ENCODE data around the gene PCSK9. TPM values are rescaled to one million over a fixed set of nuclear protein-coding genes. Genes with fewer than 3 reads are reported as not detected.

PCSK9 gene
- total RNA-seq, 1 donor from 2014 or later: not detected

- peaks cover 25% of the 10 kb centered on the region for H3K27me3 Mint-ChIP-seq (ENCODE audit: insufficient read depth)
- H3K4me1 Mint-ChIP-seq (ENCODE audit: low read depth): peaks cover 19% of the 10 kb centered on the region
- H3K9me3 Mint-ChIP-seq: no peaks in the 10 kb centered on the region
- no peaks in the 10 kb centered on the region for H3K36me3 Mint-ChIP-seq (ENCODE audit: low read depth)
- no peak for DNase-seq (ENCODE audit: low spot score)
- no peak overlapping the region for H3K27ac Mint-ChIP-seq
- H3K4me3 Mint-ChIP-seq: no peak overlapping the region
- intact Hi-C loops (cut with micrococcal nuclease): loop anchor here (5.0 to 10.0 kb wide), 2 partner anchors 183 to 326 kb away; no protein-coding TSS in a partner anchor
Measured at GRCh38 chr1:54998100-54998499, 41.2 kb upstream of the PCSK9 start.

GRCh38 chr1:54998677-54999076 lies 40.7 kb upstream of the PCSK9 start, which contains the start of gene BSND:
Gene BSND, plus strand, starts transcription at chr1:54998933. Its CDS starts 254 bp downstream, at chr1:54999187.
- Mint-ChIP-seq H3K27me3 (ENCODE audit: insufficient read depth) (peaks cover 25% of the 10 kb centered on the region), H3K36me3 (ENCODE audit: low read depth) (no peaks in the 10 kb centered on the region), H3K4me3 (no peak within 1 kb of the TSS), H3K27ac (no peak within 1 kb of the TSS), H3K9me3 (no peaks in the 10 kb centered on the region), H3K4me1 (ENCODE audit: low read depth) (peaks cover 19% of the 10 kb centered on the region)
- DNase-seq (ENCODE audit: low spot score): no peak
- intact Hi-C loops (cut with micrococcal nuclease): loop anchor here (5.0 to 10.0 kb wide), 2 partner anchors 184 to 326 kb away; no protein-coding TSS in a partner anchor

DNA sequence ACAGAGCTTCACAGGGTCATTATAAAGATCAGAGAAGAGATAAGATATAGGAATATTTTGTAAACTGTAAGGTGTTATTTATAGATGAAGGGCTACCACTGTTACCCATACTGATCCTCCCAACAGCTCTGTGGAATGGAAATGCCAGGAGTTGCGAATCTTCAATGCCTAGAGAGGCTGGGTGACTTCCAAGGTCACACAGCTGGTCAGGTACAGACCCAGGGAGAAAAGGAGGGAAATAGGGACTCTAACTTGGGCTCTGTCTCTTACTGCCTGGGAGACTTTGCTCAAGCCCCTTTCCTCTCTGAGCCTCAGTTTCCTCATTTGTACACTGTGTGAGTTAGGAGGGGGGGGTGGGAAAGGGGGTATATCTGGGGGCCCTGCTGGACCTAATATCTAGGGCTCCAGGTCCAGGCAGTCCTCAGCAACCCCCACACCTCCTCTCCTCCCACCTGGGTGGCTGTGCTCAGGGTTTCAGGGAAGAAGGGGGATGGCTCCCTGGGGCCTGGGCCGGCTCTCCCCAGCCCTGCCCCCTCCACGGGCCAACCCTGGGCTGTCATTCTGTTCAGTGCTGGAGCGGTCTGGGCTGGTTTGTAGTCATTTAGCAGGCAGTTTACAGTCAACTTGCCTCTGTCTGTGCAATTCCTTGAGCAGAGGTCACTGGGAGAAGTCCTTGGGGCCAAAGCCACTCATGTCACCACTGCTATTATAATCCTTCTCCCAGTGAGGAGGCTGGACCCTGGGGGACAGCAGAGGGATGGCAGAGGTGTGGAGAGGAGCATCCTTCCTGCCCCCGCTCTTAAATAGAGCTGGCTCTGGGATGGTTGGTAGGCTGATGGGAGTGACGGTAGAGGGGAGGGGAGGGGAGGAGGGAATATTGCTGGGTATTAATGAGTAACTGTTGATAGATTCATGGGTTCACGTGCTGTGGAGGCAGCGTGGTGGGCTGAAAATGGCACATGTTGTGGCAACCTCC lies 39.0 kb upstream of the PCSK9 start:
- no peak for DNase-seq (ENCODE audit: low spot score)
- no peak overlapping the region for H3K4me3 Mint-ChIP-seq
- H3K27me3 Mint-ChIP-seq (ENCODE audit: insufficient read depth): peaks cover 21% of the 10 kb centered on the region
- intact Hi-C loops (cut with micrococcal nuclease): no loop called here
- peaks cover 12% of the 10 kb centered on the region for H3K4me1 Mint-ChIP-seq (ENCODE audit: low read depth)
- H3K27ac Mint-ChIP-seq: no peak overlapping the region
- H3K36me3 Mint-ChIP-seq (ENCODE audit: low read depth): no peaks in the 10 kb centered on the region
- no peaks in the 10 kb centered on the region for H3K9me3 Mint-ChIP-seq

DNA sequence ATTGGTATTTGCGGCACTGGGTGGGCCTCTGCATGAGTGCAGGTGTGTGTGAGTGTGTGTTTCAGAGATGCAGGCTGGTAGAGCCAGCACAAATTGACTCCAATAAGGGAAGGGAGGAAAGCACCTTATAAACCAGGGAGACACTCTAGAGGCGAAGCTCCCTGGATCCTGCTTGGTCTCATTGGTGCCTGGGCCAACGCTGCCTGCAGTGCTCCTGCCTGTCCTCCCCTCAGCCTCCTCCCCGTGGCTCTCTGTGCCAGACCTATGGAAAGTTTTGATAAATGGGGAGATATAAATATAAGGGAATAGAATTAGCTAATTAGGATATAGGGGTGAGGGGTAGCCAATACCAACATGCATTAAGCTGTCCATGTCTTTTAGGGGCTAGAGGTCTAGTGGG lies 38.0 kb upstream of the PCSK9 start:
- intact Hi-C loops (cut with micrococcal nuclease): no loop called here
- DNase-seq (ENCODE audit: low spot score): no peak
- peaks cover 19% of the 10 kb centered on the region for H3K27me3 Mint-ChIP-seq (ENCODE audit: insufficient read depth)
- no peaks in the 10 kb centered on the region for H3K9me3 Mint-ChIP-seq
- peaks cover 3% of the 10 kb centered on the region for H3K4me1 Mint-ChIP-seq (ENCODE audit: low read depth)
- H3K27ac Mint-ChIP-seq: no peak overlapping the region
- no peak overlapping the region for H3K4me3 Mint-ChIP-seq
- H3K36me3 Mint-ChIP-seq (ENCODE audit: low read depth): no peaks in the 10 kb centered on the region

DNA sequence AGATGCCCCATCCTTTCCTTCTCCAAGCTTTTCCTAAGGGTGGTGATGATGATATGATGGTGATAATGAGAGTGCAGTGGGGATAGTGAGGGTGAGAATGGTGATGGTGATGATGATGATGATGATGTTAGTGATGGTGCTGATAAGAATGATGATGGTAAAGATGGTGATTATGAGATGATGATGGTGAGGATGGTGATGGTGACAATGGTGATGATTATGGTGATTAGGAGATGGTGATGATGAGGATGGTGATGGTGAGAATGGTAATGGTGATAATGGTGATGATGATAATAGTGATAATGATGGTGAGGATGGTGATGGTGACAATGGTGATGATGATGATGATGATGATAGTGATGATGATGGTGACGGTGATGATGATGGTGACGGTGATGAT lies 36.7 kb upstream of the PCSK9 start:
- DNase-seq (ENCODE audit: low spot score): no peak
- H3K9me3 Mint-ChIP-seq: no peaks in the 10 kb centered on the region
- no peak overlapping the region for H3K27ac Mint-ChIP-seq
- no peaks in the 10 kb centered on the region for H3K36me3 Mint-ChIP-seq (ENCODE audit: low read depth)
- intact Hi-C loops (cut with micrococcal nuclease): no loop called here
- no peaks in the 10 kb centered on the region for H3K4me1 Mint-ChIP-seq (ENCODE audit: low read depth)
- H3K4me3 Mint-ChIP-seq: no peak overlapping the region
- H3K27me3 Mint-ChIP-seq (ENCODE audit: insufficient read depth): peaks cover 9% of the 10 kb centered on the region

- H3K9me3 Mint-ChIP-seq: no peaks in the 10 kb centered on the region
- DNase-seq (ENCODE audit: low spot score): no peak
- H3K27me3 Mint-ChIP-seq (ENCODE audit: insufficient read depth): peaks cover 1% of the 10 kb centered on the region
- no peaks in the 10 kb centered on the region for H3K36me3 Mint-ChIP-seq (ENCODE audit: low read depth)
- no peak overlapping the region for H3K27ac Mint-ChIP-seq
- H3K4me1 Mint-ChIP-seq (ENCODE audit: low read depth): no peaks in the 10 kb centered on the region
- H3K4me3 Mint-ChIP-seq: no peak overlapping the region
- intact Hi-C loops (cut with micrococcal nuclease): no loop called here
Measured at GRCh38 chr1:55005351-55006140, 33.8 kb upstream of the PCSK9 start.

- no peaks in the 10 kb centered on the region for H3K4me1 Mint-ChIP-seq (ENCODE audit: low read depth)
Measured at GRCh38 chr1:55006931-55007330, 32.4 kb upstream of the PCSK9 start.

GRCh38 chr1:55007625-55008024 lies 31.7 kb upstream of the PCSK9 start:
- Mint-ChIP-seq H3K36me3 (ENCODE audit: low read depth) (no peaks in the 10 kb centered on the region), H3K27ac (no peak overlapping the region), H3K9me3 (no peaks in the 10 kb centered on the region), H3K4me3 (no peak overlapping the region), H3K4me1 (ENCODE audit: low read depth) (no peaks in the 10 kb centered on the region), H3K27me3 (ENCODE audit: insufficient read depth) (peaks cover 2% of the 10 kb centered on the region)
- intact Hi-C loops (cut with micrococcal nuclease): loop anchor here (1.0 kb wide), 2 partner anchors 21 to 31 kb away; no protein-coding TSS in a partner anchor
- DNase-seq (ENCODE audit: low spot score): no peak

More at GRCh38 chr1:55006931-55007330, 32.4 kb upstream of the PCSK9 start:
- intact Hi-C loops (cut with micrococcal nuclease): loop anchor here (1.0 kb wide), 2 partner anchors 21 to 31 kb away; no protein-coding TSS in a partner anchor
- peaks cover 2% of the 10 kb centered on the region for H3K27me3 Mint-ChIP-seq (ENCODE audit: insufficient read depth)
- H3K9me3 Mint-ChIP-seq: no peaks in the 10 kb centered on the region
- H3K4me3 Mint-ChIP-seq: no peak overlapping the region
- no peaks in the 10 kb centered on the region for H3K36me3 Mint-ChIP-seq (ENCODE audit: low read depth)
- no peak overlapping the region for H3K27ac Mint-ChIP-seq
- no peak for DNase-seq (ENCODE audit: low spot score)

DNA sequence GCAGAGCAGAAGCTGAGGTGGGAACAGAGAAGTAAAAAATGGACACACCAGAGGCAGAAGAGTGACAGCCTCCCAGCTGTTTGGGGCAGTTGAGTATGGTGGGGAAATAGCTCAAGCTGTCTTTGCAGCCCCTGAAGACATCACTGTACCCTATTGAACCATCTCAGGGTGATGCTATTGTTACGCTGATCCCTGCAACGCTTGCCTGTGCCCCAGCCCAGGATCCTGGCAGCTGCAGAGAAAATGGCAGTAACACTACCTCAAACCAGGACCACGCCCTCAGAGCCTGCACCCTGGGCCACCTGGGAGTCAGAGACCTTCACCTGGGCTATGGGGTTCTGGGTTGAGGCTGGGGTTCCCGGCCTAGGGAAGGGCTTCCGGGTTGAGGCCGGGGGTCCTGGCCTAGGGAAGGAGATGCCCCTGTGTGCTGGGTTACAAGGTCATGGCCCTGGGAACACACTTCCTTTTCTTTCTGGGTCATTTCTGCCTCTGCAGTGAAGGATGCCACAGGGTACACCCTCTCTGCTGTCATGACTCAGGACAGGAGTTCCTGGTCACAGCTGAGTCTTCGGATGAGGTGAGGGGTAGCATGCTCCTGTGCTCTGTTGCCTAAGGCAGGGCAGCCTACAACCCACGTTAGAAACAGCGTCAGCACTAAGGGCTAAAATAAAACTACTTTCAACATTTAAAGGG lies 29.0 kb upstream of the PCSK9 start:
- Mint-ChIP-seq H3K36me3 (ENCODE audit: low read depth) (no peaks in the 10 kb centered on the region), H3K27me3 (ENCODE audit: insufficient read depth) (peaks cover 2% of the 10 kb centered on the region), H3K4me1 (ENCODE audit: low read depth) (no peaks in the 10 kb centered on the region), H3K4me3 (no peak overlapping the region), H3K9me3 (no peaks in the 10 kb centered on the region), H3K27ac (no peak overlapping the region)
- no peak for DNase-seq (ENCODE audit: low spot score)
- intact Hi-C loops (cut with micrococcal nuclease): no loop called here

DNA sequence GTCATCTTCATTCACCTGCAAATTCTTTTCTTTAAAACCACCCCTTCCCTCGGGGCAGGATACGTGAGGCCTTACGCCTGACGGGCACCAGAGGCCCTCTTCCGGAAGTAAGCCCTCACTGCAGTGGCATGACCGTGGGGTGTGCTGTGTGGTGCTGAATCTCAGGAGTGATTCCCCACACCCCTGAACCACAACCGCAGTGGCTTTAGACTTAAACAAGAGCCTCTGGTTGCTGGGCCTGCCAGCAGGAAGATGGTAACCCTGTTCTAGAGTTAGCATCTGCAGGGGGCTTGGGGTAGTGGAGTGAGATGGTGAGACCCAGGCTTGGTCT lies 28.5 kb upstream of the PCSK9 start:
- intact Hi-C loops (cut with micrococcal nuclease): no loop called here
- DNase-seq (ENCODE audit: low spot score): no peak
- Mint-ChIP-seq H3K4me1 (ENCODE audit: low read depth) (no peaks in the 10 kb centered on the region), H3K9me3 (no peaks in the 10 kb centered on the region), H3K36me3 (ENCODE audit: low read depth) (no peaks in the 10 kb centered on the region), H3K27ac (no peak overlapping the region), H3K27me3 (ENCODE audit: insufficient read depth) (peaks cover 2% of the 10 kb centered on the region), H3K4me3 (no peak overlapping the region)

DNA sequence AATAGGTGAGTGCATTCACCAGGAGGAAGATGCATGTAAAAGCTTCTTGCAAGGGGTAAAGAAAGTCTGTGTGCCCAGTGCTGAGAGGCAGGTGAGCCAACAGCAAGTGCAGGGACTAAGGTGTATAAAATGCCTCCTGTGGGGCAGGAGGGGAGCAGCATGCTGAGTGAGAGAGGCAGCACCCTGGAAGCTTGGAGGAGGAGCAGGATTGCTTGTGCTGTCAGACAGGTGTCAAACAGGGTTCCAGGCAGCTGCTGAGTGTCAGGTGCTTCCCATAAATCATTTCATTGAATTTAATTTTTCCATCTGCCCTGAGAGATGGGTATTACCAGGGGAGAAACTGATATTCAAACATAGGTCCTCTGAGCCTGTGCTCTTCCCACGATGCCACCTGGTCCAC lies 26.7 kb upstream of the PCSK9 start:
- H3K27ac Mint-ChIP-seq: no peak overlapping the region

DNA sequence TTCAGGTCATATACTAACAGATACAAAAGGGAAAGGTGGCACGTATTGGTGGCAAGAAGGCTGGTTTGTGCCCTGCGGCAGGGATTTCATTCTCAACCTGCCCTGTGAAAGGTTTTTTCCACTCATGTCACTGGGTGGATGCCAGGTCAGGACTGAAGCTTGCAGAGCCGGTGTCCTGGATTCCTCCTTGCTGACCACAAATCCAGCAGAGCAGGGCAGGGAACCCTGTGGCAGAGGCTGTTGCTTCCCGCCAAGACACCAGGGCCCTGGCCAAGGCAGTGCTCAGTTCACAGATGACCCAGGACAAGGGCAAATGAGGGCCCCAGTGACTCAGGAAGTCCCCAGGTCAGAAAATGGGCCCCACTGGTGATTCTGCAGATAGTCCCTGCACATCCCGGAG lies 24.2 kb upstream of the PCSK9 start:
- Mint-ChIP-seq H3K4me1 (ENCODE audit: low read depth) (no peaks in the 10 kb centered on the region), H3K27me3 (ENCODE audit: insufficient read depth) (peaks cover 11% of the 10 kb centered on the region), H3K27ac (no peak overlapping the region), H3K36me3 (ENCODE audit: low read depth) (no peaks in the 10 kb centered on the region), H3K9me3 (no peaks in the 10 kb centered on the region), H3K4me3 (no peak overlapping the region)
- intact Hi-C loops (cut with micrococcal nuclease): no loop called here
- no peak for DNase-seq (ENCODE audit: low spot score)

More for the DNA sequence above, 26.7 kb upstream of the PCSK9 start:
- intact Hi-C loops (cut with micrococcal nuclease): no loop called here
- Mint-ChIP-seq H3K4me1 (ENCODE audit: low read depth) (no peaks in the 10 kb centered on the region), H3K36me3 (ENCODE audit: low read depth) (no peaks in the 10 kb centered on the region), H3K9me3 (no peaks in the 10 kb centered on the region), H3K27me3 (ENCODE audit: insufficient read depth) (peaks cover 11% of the 10 kb centered on the region), H3K4me3 (no peak overlapping the region)
- DNase-seq (ENCODE audit: low spot score): no peak

Data from activated T-helper 1 cell treated with anti-CD3 and anti-CD28 coated beads, Interleukin-12 subunit alpha, Interleukin-12 subunit beta, Interleukin-2, Interleukin-4 antibody, amounts not matched to agents 30 ng/mL and 10 ng/mL and 1 ng/mL, durations not matched to agents 14 hours and 24 hours and 36 hours (primary cell).